Natural killer cell (primary cell): ENCODE data around the gene SCN3A. TPM values are rescaled to one million over a fixed set of nuclear protein-coding genes. Genes with fewer than 3 reads are reported as not detected.

Experiments
- ATAC-seq, 3 donors: fragments of 150-1000 bp in 2 of 3; fragments of 200-7000 bp in 1 of 3; cut with Tn5 transposase; 1 replicate in 1 of 3; 2 replicates in 2 of 3; pipeline ENCODE4 v1.10.0; 2021; ENCODE audit warnings: mild to moderate bottlenecking in 2 of 3, moderate library complexity in 2 of 3
- DNase-seq, 2 donors: peaks; one replicate each; pipeline versions ENCODE4 v3.0.0 to v3.0.0-alpha.2; 2013 to 2021; ENCODE audit warnings: mixed read lengths in 1 of 2
- H3K27ac ChIP-seq: one replicate; pipeline ENCODE4 v1.5.1; 2013; ENCODE audit warnings: mild to moderate bottlenecking, low read length
- H3K27me3 ChIP-seq: one replicate; pipeline ENCODE4 v1.6.1; 2013; ENCODE audit warnings: low read length; ENCODE audit not compliant: control insufficient read depth, insufficient read depth
- H3K36me3 ChIP-seq: one replicate; pipeline ENCODE4 v1.6.1; 2013; ENCODE audit warnings: low read length; ENCODE audit not compliant: control insufficient read depth, insufficient read depth
- H3K4me1 ChIP-seq: one replicate; pipeline ENCODE4 v1.6.1; 2013; ENCODE audit warnings: low read length; ENCODE audit not compliant: control insufficient read depth, insufficient read depth
- H3K4me3 ChIP-seq: one replicate; pipeline ENCODE4 v1.5.1; 2013; ENCODE audit warnings: low read length
- H3K9me3 ChIP-seq: one replicate; pipeline ENCODE4 v1.6.1; 2013; ENCODE audit warnings: low read length; ENCODE audit not compliant: control insufficient read depth, insufficient read depth
- H3K27ac Mint-ChIP-seq, 2 donors: one replicate each; pipeline ENCODE4 v1.8.0; 2022; ENCODE audit warnings: mild to moderate bottlenecking in 2 of 2, mixed read lengths in 2 of 2, moderate library complexity in 1 of 2
- H3K27me3 Mint-ChIP-seq, 2 donors: one replicate each; pipeline ENCODE4 v1.8.0; 2022; ENCODE audit warnings: low read depth in 2 of 2, mixed read lengths in 2 of 2
- H3K36me3 Mint-ChIP-seq: one replicate; pipeline ENCODE4 v1.8.0; 2022; ENCODE audit warnings: mixed read lengths
- H3K4me1 Mint-ChIP-seq, 2 donors: one replicate each; pipeline ENCODE4 v1.8.0; 2022; ENCODE audit warnings: mixed read lengths in 2 of 2
- H3K4me3 Mint-ChIP-seq: one replicate; pipeline ENCODE4 v1.8.0; 2022; ENCODE audit warnings: mild to moderate bottlenecking, moderate library complexity, mixed read lengths
- H3K9me3 Mint-ChIP-seq, 2 donors: one replicate each; pipeline ENCODE4 v1.8.0; 2022; ENCODE audit warnings: mixed read lengths in 2 of 2
- CTCF ChIP-seq: fragments of 200-600 bp; IDR thresholded peaks from one replicate; pipeline ENCODE4 v1.8.0; 2022; ENCODE audit warnings: antibody characterized with exemption
- WGBS: methylation state at CpG from one replicate; pipeline ENCODE4 v1.1.7; 2013; ENCODE audit warnings: missing lambda C conversion rate; ENCODE audit not compliant: insufficient coverage; 5-methylcytosine and 5-hydroxymethylcytosine counted together
- intact Hi-C: fragments of 100-400 bp; cut with micrococcal nuclease; formaldehyde crosslinking; loops from one replicate; pipeline ENCODE4 v1.14.2; 2022
- total RNA-seq, 4 donors: library from RNA; stranded (reverse); fragments of 120-200 nt in 1 of 4; gene quantifications; one replicate each; pipeline versions ENCODE4 v1.2.3 to v1.2.4, GENCODE V29; 2013 to 2022

Gene SCN3A
- total RNA-seq, 3 donors from 2014 or later (not counting 1 experiment from before 2014, with no cell fraction given) = 0.05 to 0.58 TPM; not detected in 1

- WGBS = 86% methylated on average over 1 of the region's 1 CpG
- no peaks in the 10 kb centered on the region for H3K27me3 Mint-ChIP-seq
- no peaks in the 10 kb centered on the region for H3K36me3 Mint-ChIP-seq
- no peak overlapping the region for H3K4me3 ChIP-seq
- H3K4me1 ChIP-seq = no peaks in the 10 kb centered on the region
- no peaks in the 10 kb centered on the region for H3K27me3 ChIP-seq
- H3K27ac ChIP-seq = no peak overlapping the region
- no peak overlapping the region for H3K4me3 Mint-ChIP-seq
- H3K36me3 ChIP-seq = no peaks in the 10 kb centered on the region
- H3K4me1 Mint-ChIP-seq = no peaks in the 10 kb centered on the region
- no peaks in the 10 kb centered on the region for H3K9me3 ChIP-seq
- DNase-seq (no peak), ATAC-seq (no peak)
- TF ChIP-seq CTCF = no peak
- H3K27ac Mint-ChIP-seq = no peak overlapping the region
- intact Hi-C loops = no loop called here
- H3K9me3 Mint-ChIP-seq = peaks cover 0 to 2% of the 10 kb centered on the region in 2 donors
These were observed 30.6 kb downstream of the SCN3A start for GRCh38 chr2:165173215-165173614.

- no peaks in the 10 kb centered on the region for H3K4me1 Mint-ChIP-seq
- DNase-seq = no peak
- no peaks in the 10 kb centered on the region for H3K9me3 ChIP-seq
- no peak overlapping the region for H3K27ac ChIP-seq
- no peak for ATAC-seq
- H3K4me1 ChIP-seq = no peaks in the 10 kb centered on the region
- no peaks in the 10 kb centered on the region for H3K36me3 ChIP-seq
- H3K36me3 Mint-ChIP-seq = no peaks in the 10 kb centered on the region
- H3K27ac Mint-ChIP-seq = no peak overlapping the region
- H3K4me3 Mint-ChIP-seq = no peak overlapping the region
- 93% methylated on average over 4 of the region's 4 CpGs for WGBS
- H3K27me3 Mint-ChIP-seq = no peaks in the 10 kb centered on the region
- intact Hi-C loops = no loop called here
- H3K9me3 Mint-ChIP-seq = no peaks in the 10 kb centered on the region
- H3K27me3 ChIP-seq = no peaks in the 10 kb centered on the region
- no peak for TF ChIP-seq CTCF
- H3K4me3 ChIP-seq = no peak overlapping the region
These were observed 39.6 kb downstream of the SCN3A start for GRCh38 chr2:165164201-165164600.

- no peaks in the 10 kb centered on the region for H3K27me3 Mint-ChIP-seq
- Histone ChIP-seq H3K36me3 (no peaks in the 10 kb centered on the region), H3K4me1 (no peaks in the 10 kb centered on the region), H3K27ac (no peak overlapping the region), H3K27me3 (no peaks in the 10 kb centered on the region), H3K9me3 (no peaks in the 10 kb centered on the region), H3K4me3 (no peak overlapping the region)
- no peaks in the 10 kb centered on the region for H3K4me1 Mint-ChIP-seq
- ATAC-seq (no peak), DNase-seq (no peak)
- intact Hi-C loops = no loop called here
- no peak for TF ChIP-seq CTCF
- no peak overlapping the region for H3K4me3 Mint-ChIP-seq
- H3K36me3 Mint-ChIP-seq = no peaks in the 10 kb centered on the region
- H3K9me3 Mint-ChIP-seq = no peaks in the 10 kb centered on the region
- WGBS = 89% methylated on average over 2 of the region's 2 CpGs
- no peak overlapping the region for H3K27ac Mint-ChIP-seq
These were observed 40.1 kb downstream of the SCN3A start for GRCh38 chr2:165163761-165164160.

GRCh38 chr2:165162466-165162865, 41.4 kb downstream of the SCN3A start:
- Mint-ChIP-seq H3K27me3 (no peaks in the 10 kb centered on the region), H3K9me3 (no peaks in the 10 kb centered on the region), H3K4me3 (no peak overlapping the region), H3K36me3 (no peaks in the 10 kb centered on the region), H3K4me1 (no peaks in the 10 kb centered on the region), H3K27ac (no peak overlapping the region)
- intact Hi-C loops = no loop called here
- ATAC-seq (no peak), DNase-seq (no peak)
- Histone ChIP-seq H3K9me3 (no peaks in the 10 kb centered on the region), H3K27me3 (no peaks in the 10 kb centered on the region), H3K36me3 (no peaks in the 10 kb centered on the region), H3K4me1 (no peaks in the 10 kb centered on the region), H3K27ac (no peak overlapping the region), H3K4me3 (no peak overlapping the region)
- no peak for TF ChIP-seq CTCF
- WGBS = 87% methylated on average over 3 of the region's 3 CpGs
